Measurements from ENCODE around the gene POC1A. TPM values are rescaled to one million over a fixed set of nuclear protein-coding genes. Genes with fewer than 3 reads are reported as not detected.

POC1A gene
- total RNA-seq, 2 donors from 2014 or later, result 14.9 to 35.3 TPM

DNA sequence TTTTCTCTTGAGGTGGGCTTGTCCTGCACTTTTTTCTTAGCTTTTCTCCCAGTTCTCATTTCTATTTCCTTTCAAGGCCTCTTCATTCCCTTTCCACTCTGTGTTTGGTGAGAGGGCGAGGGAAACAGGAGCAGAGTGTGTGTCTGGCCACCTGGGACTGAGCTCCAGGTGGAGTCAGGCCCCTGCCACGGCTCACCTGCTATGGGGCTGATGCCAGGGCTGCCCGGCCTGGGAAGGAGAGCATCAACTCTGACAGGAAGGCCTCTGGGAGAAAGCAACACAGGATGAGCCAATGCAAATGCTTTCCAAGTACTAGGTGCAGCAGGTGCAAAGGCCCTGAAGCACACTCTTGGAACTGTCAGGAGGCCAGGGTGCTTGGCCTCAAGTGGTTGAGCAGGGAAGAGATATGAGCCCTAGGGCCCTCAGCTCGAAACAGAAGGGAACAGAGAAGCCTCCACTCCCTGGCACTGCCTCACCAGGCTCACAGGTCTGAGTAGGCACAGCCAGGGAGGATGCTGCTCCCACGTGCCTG, 70.6 kb downstream of the POC1A start:
- ATAC-seq, result no peak
- DNase-seq (ENCODE audit: low spot score), result no peak
- no peak overlapping the region for H3K4me3 Mint-ChIP-seq
- H3K9me3 Mint-ChIP-seq, result no peaks in the 10 kb centered on the region
- H3K4me1 Mint-ChIP-seq (ENCODE audit: low read depth in 2 of 2), result peaks cover 26 to 37% of the 10 kb centered on the region in 2 donors
- H3K27me3 Mint-ChIP-seq, result no peaks in the 10 kb centered on the region
- no peak overlapping the region for H3K27ac Mint-ChIP-seq
- H3K36me3 Mint-ChIP-seq, result no peaks in the 10 kb centered on the region

- Mint-ChIP-seq H3K27me3 (no peaks in the 10 kb centered on the region), H3K4me1 (ENCODE audit: low read depth in 2 of 2) (peaks cover 26 to 37% of the 10 kb centered on the region in 2 donors), H3K4me3 (no peak overlapping the region), H3K27ac (no peak overlapping the region), H3K9me3 (no peaks in the 10 kb centered on the region), H3K36me3 (no peaks in the 10 kb centered on the region)
- DNase-seq (ENCODE audit: low spot score) (no peak), ATAC-seq (no peak)
These were observed 71.3 kb downstream of the POC1A start for GRCh38 chr3:52082951-52083350.

GRCh38 chr3:52080830-52081719, 73.1 kb downstream of the POC1A start:
- Mint-ChIP-seq H3K27ac (peak overlapping the region in 1 of 2 donors; percentile 9), H3K27me3 (no peaks in the 10 kb centered on the region), H3K4me3 (no peak overlapping the region), H3K9me3 (no peaks in the 10 kb centered on the region), H3K36me3 (no peaks in the 10 kb centered on the region), H3K4me1 (ENCODE audit: low read depth in 2 of 2) (peaks cover 8 to 23% of the 10 kb centered on the region in 2 donors)
- ATAC-seq (no peak), DNase-seq (ENCODE audit: low spot score) (no peak)

- ATAC-seq, result no peak
- Mint-ChIP-seq H3K4me3 (no peak overlapping the region), H3K27ac (peak overlapping the region in 1 of 2 donors; percentile 9), H3K27me3 (no peaks in the 10 kb centered on the region), H3K9me3 (no peaks in the 10 kb centered on the region), H3K4me1 (ENCODE audit: low read depth in 2 of 2) (peaks cover 0 to 16% of the 10 kb centered on the region in 2 donors), H3K36me3 (no peaks in the 10 kb centered on the region)
- no peak for DNase-seq (ENCODE audit: low spot score)
These were observed 74.3 kb downstream of the POC1A start for GRCh38 chr3:52079958-52080357.

DNA sequence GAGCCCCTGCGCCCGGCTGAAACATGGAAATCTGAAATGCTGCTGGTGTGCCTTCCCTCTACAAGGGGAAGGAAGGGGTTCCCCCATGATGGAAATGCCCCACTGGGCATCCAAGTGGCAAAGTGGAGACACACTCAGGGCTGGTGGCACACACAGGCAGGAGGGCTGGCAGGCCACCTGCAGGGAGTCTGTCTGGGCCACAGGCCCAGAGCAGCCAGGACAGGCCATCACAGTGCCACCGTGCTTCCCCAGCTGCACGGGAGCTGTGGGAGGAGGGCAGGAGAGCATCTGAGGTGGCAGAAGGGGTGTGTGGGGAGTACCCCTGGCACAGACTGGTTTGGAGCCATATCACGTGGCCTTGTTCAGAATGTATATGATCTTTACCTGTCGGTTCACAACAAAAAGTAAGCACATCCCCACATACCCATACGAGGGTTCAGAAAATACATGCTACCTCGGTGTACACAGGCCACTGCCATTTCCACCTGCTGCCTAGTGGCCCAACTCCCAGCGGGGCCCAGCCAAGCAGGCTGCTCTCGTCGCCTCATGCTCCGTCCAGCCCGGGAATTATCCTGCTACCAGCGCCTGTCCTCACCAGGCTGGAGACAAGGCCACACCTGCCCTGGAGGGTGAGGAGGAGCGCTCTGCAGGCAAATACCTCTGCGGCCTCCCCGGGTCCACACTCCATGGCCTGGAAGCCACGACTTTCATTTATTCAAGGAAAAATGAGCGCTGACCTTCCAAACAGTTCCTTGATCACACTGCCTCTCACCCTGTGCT, 75.3 kb downstream of the POC1A start:
- Mint-ChIP-seq H3K4me3 (no peak overlapping the region), H3K36me3 (no peaks in the 10 kb centered on the region), H3K4me1 (ENCODE audit: low read depth in 2 of 2) (peaks cover 0 to 12% of the 10 kb centered on the region in 2 donors), H3K27me3 (no peaks in the 10 kb centered on the region), H3K9me3 (no peaks in the 10 kb centered on the region), H3K27ac (no peak overlapping the region)
- no peak for DNase-seq (ENCODE audit: low spot score)
- no peak for ATAC-seq

- Mint-ChIP-seq H3K27me3 (no peaks in the 10 kb centered on the region), H3K36me3 (no peaks in the 10 kb centered on the region), H3K27ac (no peak overlapping the region), H3K9me3 (no peaks in the 10 kb centered on the region), H3K4me3 (no peak overlapping the region), H3K4me1 (ENCODE audit: low read depth in 2 of 2) (peaks cover 0 to 12% of the 10 kb centered on the region in 2 donors)
- no peak for DNase-seq (ENCODE audit: low spot score)
- no peak for ATAC-seq
These were observed 76.3 kb downstream of the POC1A start for GRCh38 chr3:52077925-52078324.

GRCh38 chr3:52076896-52077780, 77.1 kb downstream of the POC1A start:
- no peak for ATAC-seq
- H3K27ac Mint-ChIP-seq, result peak overlapping the region in 1 of 2 donors; percentile 33
- no peaks in the 10 kb centered on the region for H3K27me3 Mint-ChIP-seq

GRCh38 chr3:52073490-52073889, 80.7 kb downstream of the POC1A start:
- Mint-ChIP-seq H3K4me1 (ENCODE audit: low read depth in 2 of 2) (peaks cover 16 to 26% of the 10 kb centered on the region in 2 donors), H3K9me3 (no peaks in the 10 kb centered on the region), H3K27ac (peak overlapping the region in 1 of 2 donors; percentile 29), H3K36me3 (no peaks in the 10 kb centered on the region), H3K27me3 (no peaks in the 10 kb centered on the region), H3K4me3 (no peak overlapping the region)
- DNase-seq (ENCODE audit: low spot score), result no peak
- no peak for ATAC-seq

More at GRCh38 chr3:52076896-52077780, 77.1 kb downstream of the POC1A start:
- Mint-ChIP-seq H3K4me3 (no peak overlapping the region), H3K9me3 (no peaks in the 10 kb centered on the region), H3K36me3 (no peaks in the 10 kb centered on the region), H3K4me1 (ENCODE audit: low read depth in 2 of 2) (peaks cover 0 to 16% of the 10 kb centered on the region in 2 donors)
- DNase-seq (ENCODE audit: low spot score), result no peak

- DNase-seq (ENCODE audit: low spot score) (no peak), ATAC-seq (no peak)
- no peaks in the 10 kb centered on the region for H3K36me3 Mint-ChIP-seq
- no peak overlapping the region for H3K27ac Mint-ChIP-seq
- H3K9me3 Mint-ChIP-seq, result no peaks in the 10 kb centered on the region
- no peaks in the 10 kb centered on the region for H3K27me3 Mint-ChIP-seq
- H3K4me3 Mint-ChIP-seq, result no peak overlapping the region
- peaks cover 16 to 26% of the 10 kb centered on the region in 2 donors for H3K4me1 Mint-ChIP-seq (ENCODE audit: low read depth in 2 of 2)
These were observed 81.8 kb downstream of the POC1A start for GRCh38 chr3:52072471-52072870.

GRCh38 chr3:52072020-52072419, 82.2 kb downstream of the POC1A start:
- DNase-seq (ENCODE audit: low spot score), result no peak
- H3K36me3 Mint-ChIP-seq, result no peaks in the 10 kb centered on the region
- peak overlapping the region; percentile 79 to 96 for H3K27ac Mint-ChIP-seq
- no peaks in the 10 kb centered on the region for H3K27me3 Mint-ChIP-seq
- peak; percentile 29 to 48 for ATAC-seq
- no peaks in the 10 kb centered on the region for H3K9me3 Mint-ChIP-seq
- no peak overlapping the region for H3K4me3 Mint-ChIP-seq
- peaks cover 16 to 26% of the 10 kb centered on the region in 2 donors for H3K4me1 Mint-ChIP-seq (ENCODE audit: low read depth in 2 of 2)

DNA sequence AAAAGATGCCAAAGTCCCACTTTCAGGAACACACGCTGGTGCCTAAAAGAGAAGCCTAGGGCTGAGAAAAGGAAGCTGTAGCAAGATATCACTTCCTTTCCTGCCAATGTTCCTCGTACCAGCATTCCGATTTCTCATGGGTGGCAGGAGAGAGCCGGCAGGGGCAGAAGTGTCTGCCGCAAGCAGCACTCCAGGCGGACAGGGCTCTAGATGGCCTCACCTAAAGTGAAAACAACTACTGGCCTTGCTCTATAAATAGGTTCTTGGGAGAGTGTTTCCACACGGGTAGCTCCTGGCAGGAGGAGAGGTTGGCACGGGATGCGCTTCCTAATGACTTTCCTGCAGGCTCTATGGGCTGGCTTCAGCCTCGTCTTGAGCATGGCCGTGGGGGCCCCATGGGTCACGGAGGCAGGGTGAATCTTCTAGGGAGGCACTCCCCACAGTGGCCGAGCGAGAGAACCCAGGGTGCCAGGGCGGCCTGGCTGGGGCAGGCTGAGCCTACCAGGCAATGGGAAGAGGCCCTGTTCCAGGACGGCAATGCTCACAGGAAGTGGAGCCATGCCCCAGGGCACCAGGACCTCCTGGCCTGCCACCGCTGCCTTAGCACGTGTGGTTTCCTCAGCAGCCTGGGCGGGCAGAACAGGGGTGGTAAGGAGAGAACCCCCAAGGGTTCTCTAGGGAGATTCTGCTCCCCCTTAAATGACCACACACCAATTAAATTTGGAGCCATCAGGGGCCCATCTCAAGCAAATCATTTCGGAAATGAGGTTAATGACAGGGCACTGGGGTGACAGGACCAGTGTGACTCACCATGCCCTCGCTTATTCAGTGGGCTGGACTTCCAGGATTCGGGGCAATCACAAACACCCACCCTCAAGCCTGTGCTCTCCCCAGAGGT, 83.2 kb downstream of the POC1A start:
- DNase-seq (ENCODE audit: low spot score) (peak; percentile 82), ATAC-seq (peak; percentile 89 to 91)
- Mint-ChIP-seq H3K9me3 (no peaks in the 10 kb centered on the region), H3K27me3 (no peaks in the 10 kb centered on the region), H3K4me1 (ENCODE audit: low read depth in 2 of 2) (peaks cover 16 to 21% of the 10 kb centered on the region in 2 donors), H3K36me3 (no peaks in the 10 kb centered on the region), H3K4me3 (peak overlapping the region; percentile 81), H3K27ac (peak overlapping the region; percentile 79 to 96)

DNA sequence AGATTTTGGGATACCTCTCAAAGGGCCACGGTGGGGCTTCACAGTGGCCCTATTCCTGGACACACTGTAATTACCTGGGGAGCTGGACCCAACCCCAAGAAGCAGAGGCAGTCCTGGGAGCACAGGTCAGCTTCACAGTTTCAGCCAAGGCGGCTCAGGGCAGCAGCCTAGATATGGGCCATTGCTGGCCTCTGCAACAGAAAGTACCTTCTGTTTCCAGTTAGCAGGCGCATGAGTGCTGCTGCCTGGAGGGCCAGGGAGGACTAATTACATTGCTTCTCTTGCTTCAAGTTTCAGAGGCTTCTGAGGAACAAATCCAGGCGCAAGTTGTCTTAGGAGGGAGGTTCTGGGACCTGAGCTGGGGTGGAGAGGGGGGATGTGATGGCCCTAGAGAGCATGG, 84.4 kb downstream of the POC1A start:
- ATAC-seq, result no peak
- no peak for DNase-seq (ENCODE audit: low spot score)
- Mint-ChIP-seq H3K9me3 (no peaks in the 10 kb centered on the region), H3K27me3 (no peaks in the 10 kb centered on the region), H3K4me3 (peak overlapping the region; percentile 0), H3K4me1 (ENCODE audit: low read depth in 2 of 2) (peaks cover 16 to 21% of the 10 kb centered on the region in 2 donors), H3K36me3 (no peaks in the 10 kb centered on the region), H3K27ac (peak overlapping the region in 1 of 2 donors; percentile 96)
